ENCODE results near the gene C6orf163.
"Not testable (repeated sequence)": the region's sequence is repeated elsewhere in the genome, so short reads cannot be mapped to it uniquely, and the experiment has no call there.

The C6orf163 gene

GRCh38 chr6:87344731-87345130, at the start of gene C6orf163:
TSS of gene C6orf163 (plus strand) at chr6:87344813. CDS start at chr6:87345100, 287 bp downstream.
- no peak for DNase-seq

DNA sequence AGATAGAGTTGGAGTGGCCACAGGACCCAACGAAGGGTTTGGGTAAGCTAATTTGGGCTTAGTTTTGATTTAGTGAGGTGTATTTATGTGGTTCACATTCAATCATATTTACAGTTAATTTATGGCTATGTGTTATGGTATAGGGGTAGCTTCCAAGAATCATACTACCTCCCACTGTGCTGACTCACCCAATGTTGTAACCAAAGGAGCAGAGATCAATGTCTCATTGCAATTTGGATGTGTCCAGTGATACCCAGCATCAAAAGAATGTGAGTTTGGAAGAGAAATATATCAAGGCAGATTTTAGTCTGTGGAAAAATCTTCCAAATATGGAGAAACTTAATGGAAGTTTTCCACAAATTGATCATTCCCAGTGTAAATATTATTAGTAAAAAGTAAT, 47.5 kb upstream of the C6orf163 start:
- DNase-seq = no peak

DNA sequence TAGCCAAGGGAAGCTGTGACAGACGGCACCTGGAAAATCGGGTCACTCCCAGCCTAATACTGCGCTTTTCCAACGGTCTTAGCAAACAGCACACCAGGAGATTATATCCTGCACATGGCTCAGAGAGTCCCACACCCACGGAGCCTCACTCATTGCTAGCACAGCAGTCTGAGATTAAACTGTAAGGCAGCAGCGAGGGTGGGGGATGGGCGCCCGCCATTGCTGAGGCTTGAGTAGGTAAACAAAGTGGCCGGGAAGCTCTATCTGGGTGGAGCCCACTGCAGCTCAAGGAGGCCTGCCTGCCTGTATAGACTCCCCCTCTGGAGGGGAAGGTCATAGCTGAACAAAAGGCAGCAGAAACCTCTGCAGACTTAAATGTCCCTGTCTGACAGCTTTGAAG, 43.3 kb upstream of the C6orf163 start:
- not testable (repeated sequence) for DNase-seq

DNA sequence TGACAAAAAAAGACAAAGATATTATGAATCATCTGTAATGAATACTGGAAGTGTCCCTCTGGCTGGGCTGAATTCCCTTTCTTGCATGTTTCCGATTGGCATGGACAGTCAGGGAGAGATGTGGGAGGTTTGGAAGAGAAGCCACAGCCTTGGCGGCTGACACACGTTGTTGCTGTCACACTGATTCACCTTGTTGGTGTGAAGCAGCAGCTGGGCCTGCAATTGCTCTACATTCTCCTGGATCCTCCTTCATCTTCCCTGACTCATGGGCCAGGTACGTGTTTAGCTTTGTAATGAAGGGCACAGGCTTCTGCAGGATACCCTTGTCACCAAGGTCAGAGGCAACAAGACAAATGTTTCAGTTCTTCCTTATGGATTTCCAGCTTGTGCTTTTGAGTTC, 35.6 kb upstream of the C6orf163 start:
- DNase-seq = no peak

DNA sequence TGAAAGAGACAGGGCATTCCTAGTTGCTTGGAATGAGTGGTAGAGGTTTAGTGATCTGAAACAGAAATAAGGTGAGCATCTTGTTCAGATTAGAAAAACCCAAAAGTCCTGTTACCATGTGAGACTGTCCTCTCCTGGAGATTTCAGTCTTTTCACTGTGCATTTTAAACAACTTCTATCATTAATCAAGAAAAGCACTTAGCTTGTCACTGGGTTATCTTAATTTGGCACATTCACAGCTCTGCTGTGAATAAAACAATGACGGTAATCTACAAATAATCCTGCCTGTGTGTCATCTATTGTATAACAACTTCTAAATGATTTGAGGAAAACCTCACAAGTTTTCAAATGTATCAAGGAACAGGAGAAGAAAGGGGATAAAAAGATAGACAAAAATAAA, 31.8 kb upstream of the C6orf163 start:
- no peak for DNase-seq

- no peak for DNase-seq
Observed at GRCh38 chr6:87315071-87315470, 29.5 kb upstream of the C6orf163 start.

DNA sequence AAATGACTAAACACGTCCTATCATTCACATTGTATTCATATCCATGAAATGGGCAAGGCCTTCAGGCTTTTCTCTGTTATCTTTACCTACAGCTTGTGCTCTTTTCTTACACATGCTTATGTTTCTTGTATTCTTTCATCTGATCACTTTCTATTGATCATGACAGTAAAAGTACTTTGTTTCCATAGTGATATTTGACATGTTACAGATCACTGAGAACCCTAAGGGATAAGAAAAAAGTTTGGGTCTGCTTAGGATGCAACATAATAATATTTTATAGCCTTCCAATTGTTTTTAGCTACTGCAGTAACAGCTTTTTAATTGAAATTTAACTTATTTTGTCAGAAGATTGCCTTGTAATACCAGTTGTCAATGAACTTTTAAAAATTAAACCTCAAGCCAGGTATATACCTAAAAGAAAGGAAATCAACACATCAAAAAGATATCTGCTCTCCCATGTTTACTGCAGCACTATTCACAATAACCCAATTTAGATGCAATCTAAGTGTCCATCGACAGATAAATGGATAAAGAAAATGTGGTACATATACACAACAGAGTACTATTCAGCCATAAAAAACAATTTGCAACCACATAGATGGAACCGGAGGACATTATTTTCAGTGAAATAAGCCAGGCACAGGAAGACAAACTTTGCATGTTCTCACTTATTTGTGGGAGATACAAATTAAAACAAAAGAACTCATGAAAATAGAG, 25.2 kb upstream of the C6orf163 start:
- no peak for DNase-seq

DNA sequence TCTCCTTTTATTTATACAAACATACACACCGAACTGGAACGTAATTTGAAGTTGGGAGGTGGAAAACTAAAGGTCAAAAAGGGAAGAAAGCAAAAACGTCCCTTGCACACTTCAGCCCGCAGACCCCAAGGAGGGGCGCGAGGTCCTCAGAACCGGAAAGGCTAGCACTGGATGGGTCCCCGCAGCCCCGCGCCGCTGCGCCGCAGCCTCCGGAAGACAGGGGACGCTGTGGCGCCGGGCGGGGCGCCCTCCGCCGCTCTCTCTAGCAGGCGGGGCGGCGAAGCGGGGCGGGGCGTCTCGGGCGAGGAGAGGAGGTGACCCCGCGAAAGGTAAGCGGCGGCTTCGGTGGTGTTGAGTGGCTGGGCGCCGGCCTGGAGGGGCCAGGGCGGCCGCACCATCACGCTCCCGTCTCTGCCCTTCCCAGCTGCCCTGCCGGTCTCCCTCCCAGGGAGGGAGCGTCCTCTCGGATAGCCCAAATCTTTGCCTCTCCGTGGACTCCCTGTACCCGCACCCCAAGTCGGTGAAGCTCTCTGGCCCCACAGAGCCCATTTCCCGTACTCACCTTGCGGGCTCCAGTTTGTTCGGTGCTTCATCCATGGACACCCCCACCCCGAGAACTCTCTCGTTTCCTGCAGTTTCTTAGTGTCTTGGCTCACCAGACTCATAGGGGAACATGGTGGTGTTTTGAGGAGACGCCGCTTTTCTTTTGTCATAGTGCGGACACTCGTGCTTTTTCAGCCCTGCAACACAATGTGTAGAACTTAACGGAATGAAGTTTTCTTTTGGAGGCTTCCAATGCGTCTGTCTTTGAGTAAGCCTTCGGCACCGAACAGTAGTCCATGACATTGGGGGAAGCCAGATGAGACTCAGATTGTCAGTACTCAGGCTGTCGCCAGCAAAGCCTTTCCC, 22.1 kb upstream of the C6orf163 start, which contains the start of gene SMIM8:
SMIM8 (plus strand) TSS at position 285 of the 909 bp plus-strand sequence. CDS start 14,444 bp downstream, outside the sequence.
- DNase-seq = peak; percentile 61

DNA sequence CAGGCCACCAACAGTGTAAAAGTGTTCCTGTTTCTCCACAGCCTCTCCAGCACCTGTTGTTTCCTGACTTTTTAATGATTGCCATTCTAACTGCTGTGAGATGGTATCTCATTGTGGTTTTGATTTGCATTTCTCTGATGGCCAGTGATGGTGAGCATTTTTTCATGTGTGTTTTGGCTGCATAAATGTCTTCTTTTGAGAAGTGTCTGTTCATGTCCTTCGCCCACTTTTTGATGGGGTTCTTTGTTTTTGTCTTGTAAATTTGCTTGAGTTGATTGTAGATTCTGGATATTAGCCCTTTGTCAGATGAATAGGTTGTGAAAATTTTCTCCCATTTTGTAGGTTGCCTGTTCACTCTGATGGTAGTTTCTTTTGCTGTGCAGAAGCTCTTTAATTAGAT, 20.7 kb upstream of the C6orf163 start:
- DNase-seq = not testable (repeated sequence)

DNA sequence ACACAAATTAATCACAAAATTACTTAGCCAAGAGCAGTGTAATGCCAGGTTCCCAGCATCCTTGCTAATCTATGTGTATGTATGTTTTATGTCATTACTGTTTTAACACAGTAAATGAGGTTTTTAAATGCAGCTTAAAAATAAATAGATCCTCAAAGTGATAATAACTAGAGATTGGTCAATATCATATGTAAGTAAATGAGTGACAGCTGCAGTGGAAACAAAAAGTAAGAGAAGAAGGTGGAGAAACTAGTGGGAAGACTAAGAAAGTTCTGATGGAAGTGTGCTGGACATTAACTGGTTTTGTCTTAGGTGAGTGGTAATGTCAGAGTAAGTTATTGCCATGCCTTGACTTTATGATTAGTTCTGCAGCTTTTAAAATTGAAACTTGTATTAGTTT, 13.7 kb upstream of the C6orf163 start:
- no peak for DNase-seq

DNA sequence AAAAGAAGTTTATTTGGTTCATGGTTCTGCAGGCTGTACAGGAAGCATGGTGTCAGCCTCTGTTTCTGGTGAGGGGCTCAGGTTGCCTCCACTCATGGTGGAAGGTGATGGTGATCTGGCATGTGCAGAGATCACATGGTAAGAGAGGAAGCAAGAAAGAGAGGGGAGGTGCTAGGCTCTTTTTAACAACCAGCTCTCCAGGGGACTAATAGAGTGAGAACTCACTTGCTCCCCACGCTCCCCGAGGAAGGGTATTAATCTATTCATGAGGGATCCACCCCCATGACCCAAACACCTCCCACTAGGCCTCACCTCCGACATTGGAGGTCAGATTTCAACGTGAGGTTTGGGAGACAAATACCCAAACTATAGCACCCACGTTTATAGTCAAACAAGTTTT, 11.6 kb upstream of the C6orf163 start:
- DNase-seq = no peak

GRCh38 chr6:87333591-87334181, 10.9 kb upstream of the C6orf163 start:
- DNase-seq = no peak

DNA sequence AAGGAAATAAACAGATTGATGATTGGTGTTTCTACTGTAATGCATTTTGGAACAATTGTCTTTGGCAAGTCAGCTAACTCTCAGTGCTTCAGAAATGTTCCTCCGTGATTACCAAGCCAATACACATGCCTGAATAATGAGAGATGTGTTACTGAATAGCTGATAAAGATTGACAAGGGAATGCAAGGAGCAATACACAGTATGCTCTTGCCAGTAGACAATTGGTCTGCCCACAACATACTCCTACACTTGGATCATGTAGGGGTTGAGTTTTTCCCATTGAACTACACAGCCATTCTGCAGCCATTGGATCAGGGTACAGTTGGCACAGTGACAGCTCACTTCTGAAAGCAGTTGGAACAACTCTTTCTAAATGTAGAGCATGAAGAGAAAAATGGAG, 9.9 kb upstream of the C6orf163 start:
- no peak for DNase-seq

DNA sequence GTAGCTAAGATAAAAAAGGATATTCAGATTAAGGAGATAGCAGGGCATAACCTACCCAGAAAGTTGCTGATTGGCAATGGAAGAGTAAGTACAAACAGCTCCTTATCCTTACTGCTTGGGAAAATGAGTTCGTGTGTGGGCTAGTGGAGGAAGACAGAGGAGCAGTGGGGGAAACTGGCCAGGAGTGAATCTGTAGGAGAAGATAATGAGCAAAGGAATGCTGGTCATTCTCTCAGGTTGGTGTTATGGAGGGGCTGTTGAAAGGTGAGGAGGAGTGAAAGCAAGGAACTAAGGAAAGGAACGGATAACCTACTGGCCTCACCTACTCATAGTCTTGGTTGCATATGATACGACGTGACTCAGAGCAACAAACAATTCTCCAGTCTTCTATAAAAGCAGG, 8.2 kb upstream of the C6orf163 start:
- DNase-seq = no peak

DNA sequence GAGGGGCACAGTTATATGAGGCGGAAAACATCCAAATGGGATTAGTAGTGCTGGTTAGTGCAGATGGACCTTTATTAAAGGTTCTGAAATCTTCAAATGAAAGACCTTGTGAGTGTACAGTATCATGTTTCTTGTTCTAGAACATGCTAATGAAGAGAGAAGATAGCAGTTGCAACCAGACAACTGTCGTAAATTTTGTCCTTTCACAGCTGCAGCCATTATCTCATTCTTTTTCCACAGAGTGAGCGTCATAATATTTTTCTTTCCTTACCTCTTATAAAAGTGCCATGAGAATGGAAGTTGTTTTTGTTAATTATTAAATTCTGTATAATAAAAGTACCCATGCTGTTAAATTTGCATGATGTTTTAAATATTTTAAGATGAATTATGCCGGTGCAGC, 4.4 kb upstream of the C6orf163 start:
- DNase-seq = no peak

GRCh38 chr6:87341158-87341557, 3.5 kb upstream of the C6orf163 start:
- no peak for DNase-seq

DNA sequence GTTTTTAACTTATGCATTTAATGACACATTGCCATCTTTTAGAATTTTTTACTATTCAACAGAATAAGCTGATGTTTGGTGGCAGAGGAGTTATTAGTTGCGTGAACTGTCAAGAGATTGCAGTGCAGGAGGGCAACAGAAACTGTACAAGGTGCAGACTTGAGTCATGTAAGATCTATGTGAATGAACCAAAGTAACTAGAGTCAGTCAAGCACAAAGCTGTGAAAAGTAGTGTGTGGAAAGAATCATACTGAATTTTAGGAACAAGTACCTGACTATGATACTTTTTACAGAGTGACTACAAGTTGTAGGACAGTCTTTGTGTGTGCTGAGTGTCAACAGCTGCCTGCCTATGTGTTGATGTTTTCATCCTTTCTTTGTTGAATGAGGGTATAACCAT, 2.7 kb upstream of the C6orf163 start:
- DNase-seq = no peak

DNA sequence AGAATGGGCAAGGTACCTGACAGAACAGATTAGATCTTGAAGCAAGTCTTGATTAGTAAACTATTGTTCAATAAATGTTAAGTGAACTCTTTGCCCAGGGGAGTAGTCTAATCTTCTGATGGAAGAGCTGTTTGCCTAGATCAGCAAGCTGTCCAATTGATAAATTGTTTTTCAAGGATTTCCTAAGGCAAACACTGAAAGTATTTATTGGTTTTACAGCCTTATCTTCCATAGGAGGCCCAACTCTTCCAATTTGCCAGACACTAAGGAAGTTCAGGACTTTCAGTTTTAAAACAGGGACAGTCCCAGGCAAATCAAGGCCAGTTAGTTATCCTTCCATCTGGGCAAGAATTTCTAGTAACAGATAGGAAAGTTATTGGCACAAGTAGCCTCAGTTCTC, 1.8 kb upstream of the C6orf163 start:
- no peak for DNase-seq

- DNase-seq = no peak
Observed at GRCh38 chr6:87346700-87347099, 2.1 kb downstream of the C6orf163 start.

- DNase-seq = no peak
Observed at GRCh38 chr6:87349896-87350295, 5.3 kb downstream of the C6orf163 start.

- DNase-seq = no peak
Observed at GRCh38 chr6:87350516-87350915, 5.9 kb downstream of the C6orf163 start.

GRCh38 chr6:87351583-87351982, 7.0 kb downstream of the C6orf163 start:
- DNase-seq = no peak

GRCh38 chr6:87356181-87356580, 11.6 kb downstream of the C6orf163 start:
- DNase-seq = no peak
